TTC549 (cell line): ENCODE measurements around the gene FARP1.
"Not testable (repeated sequence)": the region's sequence is repeated elsewhere in the genome, so short reads cannot be mapped to it uniquely, and the experiment has no call there.

ENCODE experiments used
- FAIRE-seq: peaks from 2 replicates; lab custom pipeline; 2012; peaks lifted over from hg19 to GRCh38; lab: Jason Lieb, UNC

Gene FARP1

DNA sequence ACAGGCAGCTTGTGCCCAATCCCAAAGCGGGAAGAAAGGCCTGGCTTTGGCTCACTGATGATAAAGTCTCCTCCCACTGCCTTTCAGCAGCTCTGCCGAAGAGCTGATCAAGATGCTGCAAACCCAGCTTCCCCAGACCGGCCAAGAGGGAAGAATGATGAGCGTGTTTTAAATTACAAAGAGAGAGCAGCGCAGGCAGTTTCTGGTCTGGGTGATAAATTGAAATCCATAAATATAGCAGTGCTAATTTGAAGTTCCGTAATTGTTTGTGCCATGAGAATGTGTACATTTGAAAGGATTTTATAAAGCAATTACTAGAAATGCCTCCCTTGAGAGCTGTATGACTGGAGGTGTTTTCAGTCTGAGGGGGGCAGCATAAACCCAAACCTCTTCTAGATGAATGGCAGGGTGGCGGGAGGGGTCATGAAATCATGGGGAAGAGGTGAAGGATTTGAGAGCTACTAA, 262.2 kb downstream of the FARP1 start:
- no peak for FAIRE-seq

DNA sequence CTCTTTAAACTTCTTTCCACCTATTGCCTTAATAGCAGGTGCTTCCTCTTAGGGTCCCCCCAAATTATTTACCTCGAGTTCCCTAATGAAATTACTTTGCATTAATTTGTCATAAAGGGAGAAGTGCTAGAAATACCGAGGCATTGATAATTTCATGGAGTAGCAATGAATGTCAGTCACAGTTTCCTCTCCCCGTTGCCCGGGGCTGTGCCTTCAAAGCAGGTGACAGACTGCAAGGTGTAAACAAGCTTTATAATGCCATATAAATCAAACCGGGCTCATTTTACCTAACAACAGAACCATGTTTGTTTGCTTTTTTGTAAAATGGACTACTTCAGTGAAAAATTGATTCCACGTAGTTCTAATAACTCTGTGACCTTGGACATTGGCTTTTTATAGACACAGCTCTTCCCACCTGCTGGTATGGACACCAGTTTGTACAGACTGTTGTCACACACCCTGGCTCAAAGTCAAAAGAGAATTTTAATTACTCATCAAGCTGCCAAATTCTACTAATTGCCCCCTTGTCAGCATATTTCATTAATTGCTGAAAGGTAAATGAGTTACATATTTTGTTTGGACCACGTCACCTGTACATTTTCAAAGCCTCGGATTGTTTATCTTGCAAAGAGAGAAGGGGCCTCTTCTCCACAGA, 262.9 kb downstream of the FARP1 start:
- no peak for FAIRE-seq

GRCh38 chr13:98406427-98406826, 263.5 kb downstream of the FARP1 start:
- no peak for FAIRE-seq

GRCh38 chr13:98406971-98407370, 264.1 kb downstream of the FARP1 start:
- no peak for FAIRE-seq

- no peak for FAIRE-seq
Observed at GRCh38 chr13:98407575-98407974, 264.7 kb downstream of the FARP1 start.

DNA sequence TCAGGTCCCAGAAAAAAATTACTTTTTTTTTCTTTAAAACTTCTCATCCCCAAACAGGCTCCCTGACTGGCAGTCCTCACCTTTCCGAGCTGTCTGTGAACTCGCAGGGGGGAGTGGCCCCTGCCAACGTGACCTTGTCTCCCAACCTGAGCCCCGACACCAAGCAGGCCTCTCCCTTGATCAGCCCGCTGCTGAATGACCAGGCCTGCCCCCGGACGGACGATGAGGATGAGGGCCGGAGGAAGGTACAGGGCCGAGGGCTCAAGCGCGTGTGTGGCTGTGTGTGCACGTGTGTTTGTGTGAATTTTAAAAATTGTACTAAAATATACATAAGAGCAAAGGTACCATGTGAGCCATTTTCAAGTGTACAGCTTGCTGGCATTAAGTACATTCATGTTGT, 266.4 kb downstream of the FARP1 start:
- no peak for FAIRE-seq

GRCh38 chr13:98410612-98411011, 267.7 kb downstream of the FARP1 start:
- FAIRE-seq, result no peak

DNA sequence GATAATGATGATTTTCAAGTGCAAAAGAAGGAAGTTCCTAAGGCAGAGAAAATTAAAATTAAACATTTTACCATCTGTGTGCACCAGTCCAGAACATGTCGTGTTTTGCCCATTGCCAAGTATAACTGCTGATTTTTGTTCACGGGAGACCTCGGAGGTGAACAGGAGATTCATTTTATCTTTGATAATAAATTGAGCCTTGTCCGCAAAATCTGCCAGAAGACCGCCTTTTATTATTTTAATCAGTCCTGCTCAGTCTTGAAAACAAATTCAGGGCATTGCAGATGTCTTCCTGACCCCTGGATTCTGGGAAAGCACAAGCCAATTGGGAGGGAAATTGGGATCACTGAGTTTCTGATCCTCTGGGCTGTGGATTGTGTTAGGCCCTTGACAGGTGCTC, 268.1 kb downstream of the FARP1 start:
- FAIRE-seq, result no peak

- FAIRE-seq, result no peak
Observed at GRCh38 chr13:98411617-98412265, 268.8 kb downstream of the FARP1 start.

GRCh38 chr13:98413278-98413677, 270.4 kb downstream of the FARP1 start:
- FAIRE-seq, result not testable (repeated sequence)

- FAIRE-seq, result no peak
Observed at GRCh38 chr13:98413796-98414195, 270.9 kb downstream of the FARP1 start.

DNA sequence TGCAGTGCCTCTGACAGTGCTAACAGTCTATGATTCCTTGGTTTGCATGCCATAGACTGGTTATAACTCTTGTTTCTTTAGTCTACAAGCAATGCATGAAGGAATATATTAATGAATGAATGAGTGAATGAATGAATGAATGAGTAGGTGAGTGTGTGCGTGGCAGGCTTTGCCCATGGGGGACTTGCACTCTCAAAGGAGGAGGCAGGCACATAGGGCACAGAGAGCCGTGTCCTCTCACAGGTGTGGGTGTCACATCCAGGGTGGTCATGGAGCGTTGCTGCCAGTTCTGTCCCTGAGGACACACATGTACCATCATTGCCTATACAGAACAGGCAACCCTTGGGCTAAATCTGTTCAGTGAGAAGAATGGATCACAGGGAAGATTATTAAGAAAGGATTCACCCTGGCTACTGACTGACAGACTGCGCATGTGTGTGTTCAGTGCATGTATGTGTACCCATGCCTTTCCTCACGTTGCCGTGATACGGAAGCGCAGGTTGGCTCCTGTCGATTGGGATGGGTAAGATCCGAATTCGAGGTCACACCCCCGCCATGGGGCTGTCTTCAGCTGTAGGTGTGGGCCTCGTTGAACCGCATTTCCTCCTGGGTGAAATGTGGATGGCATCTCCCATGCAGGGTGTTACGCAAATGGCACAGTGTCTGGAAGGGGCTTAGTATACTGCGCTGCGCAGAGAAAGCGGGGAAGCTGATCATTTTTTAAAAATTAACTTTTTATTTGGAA, 272.6 kb downstream of the FARP1 start:
- no peak for FAIRE-seq

- FAIRE-seq, result no peak
Observed at GRCh38 chr13:98416408-98416807, 273.5 kb downstream of the FARP1 start.

DNA sequence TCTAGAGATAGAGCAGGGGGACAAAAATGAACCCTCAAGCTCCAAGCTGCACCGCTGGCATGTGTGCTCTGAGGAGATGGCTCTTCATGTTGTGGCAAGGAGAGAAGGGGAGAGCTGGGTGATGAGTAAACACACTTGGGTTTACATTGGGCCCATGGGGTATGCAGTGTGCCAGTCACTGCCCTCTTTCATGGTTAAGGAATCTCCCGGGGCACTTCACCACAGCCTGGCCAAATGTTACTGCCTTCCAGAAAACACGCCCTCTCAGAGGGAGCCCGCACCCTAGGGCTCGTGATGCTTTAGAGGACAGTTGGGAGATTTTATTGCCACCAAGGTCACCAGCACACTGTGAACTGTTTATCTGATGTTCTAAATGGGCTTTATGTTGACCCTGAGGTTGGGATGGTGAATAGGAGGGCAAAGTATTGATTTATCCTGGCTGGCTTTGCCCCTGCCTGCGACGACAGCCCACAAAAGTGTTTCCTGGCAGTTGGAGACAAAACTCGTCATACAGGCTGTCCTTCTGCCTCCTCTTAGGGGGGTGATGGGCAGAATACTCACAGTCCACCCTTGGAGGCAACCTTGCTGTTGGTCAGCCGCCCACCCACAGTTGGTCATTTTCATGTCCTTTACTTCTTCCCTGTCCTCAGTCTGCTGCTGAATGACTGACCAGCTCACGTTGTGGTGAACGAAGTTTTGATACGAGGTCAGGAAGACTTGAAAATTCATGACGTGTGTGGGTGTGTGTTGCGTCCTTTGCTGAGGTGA, 277.1 kb downstream of the FARP1 start:
- no peak for FAIRE-seq

- FAIRE-seq, result no peak
Observed at GRCh38 chr13:98420554-98421175, 277.8 kb downstream of the FARP1 start.

GRCh38 chr13:98422046-98422445, 279.2 kb downstream of the FARP1 start:
- FAIRE-seq, result no peak

- no peak for FAIRE-seq
Observed at GRCh38 chr13:98423417-98423816, 280.5 kb downstream of the FARP1 start.

- FAIRE-seq, result no peak
Observed at GRCh38 chr13:98427331-98427995, 284.6 kb downstream of the FARP1 start.

GRCh38 chr13:98428256-98428966, 285.5 kb downstream of the FARP1 start:
- FAIRE-seq, result no peak

DNA sequence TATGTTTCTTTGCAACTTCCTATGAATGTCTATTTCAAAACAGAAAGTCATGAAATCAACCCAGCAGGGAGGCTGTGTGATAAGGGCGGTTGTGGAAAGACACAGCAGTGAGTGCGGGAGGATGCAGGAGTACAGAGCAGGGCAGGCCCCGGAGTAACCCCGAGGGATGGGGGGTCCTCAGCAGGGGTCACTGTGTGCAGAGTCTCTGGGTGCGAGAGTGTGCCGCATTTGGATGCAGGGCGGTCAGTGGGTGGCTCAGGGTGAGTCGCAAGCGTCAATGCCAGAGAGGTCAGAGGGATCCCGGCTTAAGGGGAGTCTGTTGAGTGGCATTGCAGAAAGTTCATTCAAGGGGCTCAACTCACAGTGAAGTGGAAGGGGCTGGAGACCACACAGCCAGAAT, 286.2 kb downstream of the FARP1 start:
- FAIRE-seq, result no peak

DNA sequence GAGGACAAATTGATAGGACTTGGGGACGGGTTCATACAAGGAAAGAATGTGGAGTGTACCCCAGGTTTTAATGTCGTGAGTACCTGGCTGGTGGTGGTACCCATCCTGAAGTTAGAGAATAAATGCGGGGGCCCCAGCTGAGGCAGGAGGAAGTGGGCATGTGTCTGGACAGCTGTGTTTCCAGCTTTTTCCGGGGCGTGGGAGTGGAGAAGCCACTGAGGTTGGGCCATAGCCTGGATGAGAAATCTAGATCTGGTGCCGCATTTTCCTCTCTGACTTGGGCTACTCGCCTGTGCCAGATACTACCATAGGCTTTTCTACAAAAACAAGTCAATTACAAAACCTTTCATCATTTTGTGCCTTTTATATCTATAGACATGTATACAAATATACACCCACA, 286.6 kb downstream of the FARP1 start:
- no peak for FAIRE-seq
